Measurements from ENCODE around the gene ZBTB47.

Gene ZBTB47

DNA sequence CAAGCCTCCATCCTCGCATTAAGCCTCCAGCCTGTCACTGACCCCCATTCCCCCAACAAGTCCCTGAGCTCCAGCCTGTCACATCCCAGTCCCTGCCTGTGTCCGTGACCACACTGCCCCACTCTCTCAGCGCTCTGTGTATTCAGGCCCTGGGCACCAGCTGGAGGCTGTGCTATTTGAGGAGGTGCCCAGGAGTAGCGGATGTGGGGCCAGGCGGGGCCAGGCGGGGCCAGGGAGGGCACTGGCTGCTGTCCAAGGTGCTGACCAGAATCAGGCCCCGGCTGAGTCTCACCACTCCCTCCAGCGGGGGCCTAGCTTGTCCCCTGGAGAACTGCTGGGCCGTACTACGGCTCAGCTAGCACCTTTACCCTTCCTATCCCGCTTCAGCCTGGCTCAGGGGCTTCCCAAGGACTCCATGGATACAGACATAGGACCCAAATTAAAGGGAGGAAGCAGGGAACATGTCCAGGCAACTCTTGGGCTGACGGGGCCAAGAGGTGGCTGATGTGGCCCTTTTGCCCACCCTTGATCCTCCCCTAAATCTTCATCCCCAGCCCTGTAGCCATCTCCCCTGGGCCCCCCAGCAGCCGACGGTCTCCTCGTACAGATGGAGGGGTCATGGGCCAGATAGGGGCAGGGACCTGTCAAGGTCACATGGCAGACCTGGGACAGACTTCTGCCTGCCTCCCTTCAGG is 48.0 kb downstream of the ZBTB47 start:
- peak; percentile 58 for DNase-seq

- DNase-seq: no peak
These were observed 48.8 kb downstream of the ZBTB47 start, which contains the start of gene HHATL for GRCh38 chr3:42702066-42702951. HHATL (minus strand) TSS chr3:42702798; CDS start chr3:42700826, 1,972 bp downstream.

GRCh38 chr3:42702982-42703694 is 49.6 kb downstream of the ZBTB47 start:
- no peak for DNase-seq

DNA sequence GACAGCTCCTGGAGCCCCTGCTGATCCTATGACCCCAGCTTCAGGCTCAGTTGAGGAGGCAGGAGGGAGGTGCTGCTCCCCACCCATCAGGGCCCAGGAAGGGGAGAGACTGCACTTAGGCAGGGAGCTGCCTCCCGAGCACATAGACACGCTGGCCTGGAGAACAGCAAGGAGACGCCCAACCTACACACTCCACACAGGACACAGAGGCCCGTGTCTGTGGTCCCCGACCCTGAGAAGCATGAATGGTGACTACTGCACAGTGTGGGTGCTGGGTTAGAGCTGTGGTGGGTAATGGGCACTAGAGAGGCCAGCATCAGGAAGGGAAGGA is 50.2 kb downstream of the ZBTB47 start:
- DNase-seq: no peak

GRCh38 chr3:42704136-42704841 is 50.8 kb downstream of the ZBTB47 start:
- DNase-seq: no peak

GRCh38 chr3:42705058-42705767 is 51.7 kb downstream of the ZBTB47 start:
- DNase-seq: no peak

GRCh38 chr3:42705962-42706585 is 52.6 kb downstream of the ZBTB47 start:
- DNase-seq: no peak

GRCh38 chr3:42706721-42707619 is 53.5 kb downstream of the ZBTB47 start:
- no peak for DNase-seq

DNA sequence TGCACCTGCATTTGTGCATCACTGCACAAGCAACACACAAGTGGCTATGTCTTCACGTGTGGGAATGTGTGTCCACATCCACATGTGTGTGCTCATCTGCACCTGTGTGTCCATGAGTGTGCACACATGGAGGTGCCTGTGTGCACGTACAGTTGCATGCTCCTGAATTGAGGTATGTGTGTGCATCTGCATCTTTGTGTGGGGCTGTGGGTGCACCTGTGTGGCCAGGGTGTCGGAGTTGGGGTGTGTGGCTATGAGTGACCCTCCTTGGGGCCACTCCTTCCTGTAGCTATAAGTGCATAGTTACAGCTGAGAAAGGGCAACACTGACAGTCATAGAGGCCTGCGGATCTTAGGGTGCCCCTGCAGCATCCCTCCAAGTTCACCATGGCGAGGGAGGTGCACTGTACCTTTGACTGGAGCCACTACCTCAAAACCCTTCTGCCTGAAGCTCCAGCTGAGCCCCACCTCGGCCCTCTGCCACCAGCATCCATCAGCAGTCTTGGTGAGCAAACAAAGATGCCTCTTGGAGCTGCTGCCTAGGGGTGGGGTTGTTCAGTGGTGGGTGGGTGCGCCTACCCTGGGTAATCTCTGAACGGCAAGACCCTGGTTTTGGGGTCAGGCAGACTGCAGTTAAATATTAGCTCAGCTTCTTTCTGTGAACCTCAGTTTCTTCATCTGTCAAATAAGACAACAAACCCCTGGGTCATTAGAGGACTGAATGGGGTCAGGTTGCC is 54.3 kb downstream of the ZBTB47 start:
- no peak for DNase-seq

GRCh38 chr3:42708611-42709151 is 55.2 kb downstream of the ZBTB47 start:
- no peak for DNase-seq

GRCh38 chr3:42709621-42710020 is 56.1 kb downstream of the ZBTB47 start:
- DNase-seq: no peak

GRCh38 chr3:42710323-42711021 is 57.0 kb downstream of the ZBTB47 start:
- DNase-seq: no peak

DNA sequence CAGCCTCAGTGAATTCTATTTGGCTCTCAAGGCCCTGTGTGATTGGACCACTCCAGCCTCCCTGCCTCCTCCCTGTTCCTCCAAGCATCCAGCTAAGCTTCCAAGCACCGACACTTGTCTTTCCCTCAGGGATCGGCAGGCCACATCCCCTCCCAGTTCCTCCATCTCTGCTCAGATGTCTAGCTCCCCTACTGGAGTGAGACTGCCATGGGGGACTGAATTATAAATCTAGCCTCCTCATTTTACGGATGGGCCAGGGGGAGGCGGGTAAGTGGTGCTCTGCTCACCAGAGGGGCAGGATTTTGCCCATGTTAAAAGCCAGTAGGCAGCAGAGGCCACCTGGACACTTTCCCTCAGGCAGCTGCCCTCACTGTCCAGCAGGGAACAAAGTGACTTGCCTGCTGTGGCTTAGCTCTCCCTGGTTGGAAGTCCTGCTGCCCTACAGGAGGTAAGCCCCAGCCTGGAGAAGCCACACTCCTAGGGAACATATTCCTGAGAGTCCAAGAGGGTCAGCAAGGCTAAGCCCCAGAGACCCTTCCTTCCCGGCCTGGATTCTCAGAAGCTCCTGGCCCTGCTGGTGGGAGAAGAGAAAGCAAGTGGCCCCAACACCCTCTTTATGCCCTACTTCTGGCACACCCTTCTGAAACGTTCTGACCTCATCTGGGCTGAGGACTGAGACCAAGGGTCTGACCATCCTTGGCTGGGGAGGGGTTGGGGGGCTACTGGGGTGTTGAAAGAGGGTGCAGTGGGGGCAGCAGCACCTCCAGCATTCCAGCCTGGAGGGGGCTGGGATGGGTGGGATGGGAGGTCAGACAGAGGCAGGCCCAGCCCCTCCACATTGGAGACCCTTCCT is 58.2 kb downstream of the ZBTB47 start:
- no peak for DNase-seq

- DNase-seq: no peak
These were observed 58.8 kb downstream of the ZBTB47 start for GRCh38 chr3:42712344-42712648.

GRCh38 chr3:42712688-42713372 is 59.3 kb downstream of the ZBTB47 start:
- no peak for DNase-seq

GRCh38 chr3:42713747-42714146 is 60.2 kb downstream of the ZBTB47 start:
- no peak for DNase-seq

DNA sequence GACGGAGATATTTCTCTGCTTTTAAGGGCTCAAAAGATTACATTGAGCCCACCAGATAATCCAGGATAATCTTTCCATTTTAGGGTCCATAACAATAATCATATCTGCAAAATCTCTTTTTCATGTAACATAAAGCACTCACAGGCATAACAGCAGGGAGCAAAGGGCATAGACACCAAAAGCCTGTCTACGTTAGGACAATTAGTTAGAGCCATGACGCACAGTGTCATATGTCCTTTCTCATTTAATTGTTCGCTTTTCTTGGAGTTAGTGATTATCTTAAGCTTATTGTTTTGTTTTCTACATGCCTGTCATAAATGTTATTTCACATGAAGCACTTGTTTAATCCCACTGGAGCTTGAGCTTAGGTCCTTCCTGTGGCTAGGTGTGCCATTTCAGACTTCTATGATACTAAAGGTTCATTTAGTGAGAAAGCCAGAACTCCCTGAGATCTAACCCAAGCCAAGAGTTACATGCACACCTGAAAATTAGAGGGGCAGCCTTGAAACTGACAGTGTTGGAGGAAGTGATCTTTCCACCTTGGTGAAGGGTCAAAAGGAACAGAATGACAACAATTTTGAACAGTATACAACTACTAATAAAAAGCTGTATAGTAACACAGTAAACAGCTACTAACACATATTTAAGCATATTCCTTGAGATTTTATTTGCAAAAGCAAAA is 60.8 kb downstream of the ZBTB47 start:
- DNase-seq: no peak
